OCI-LY7 (cell line): ENCODE measurements around the gene ABCA2. TPM values are rescaled to one million over a fixed set of nuclear protein-coding genes. Genes with fewer than 3 reads are reported as not detected.

Experiments
- BruUV-seq: library from RNA; stranded (reverse); fragments of 400-500 nt; replicated peaks from 2 replicates; lab custom pipeline; 2021; lab: Mats Ljungman, UMichigan
- CTCF ChIA-PET: fragments of 300-600 bp; sonication (Branson Sonifier 250); formaldehyde crosslinking; loops from one replicate; lab custom pipeline; 2022; ENCODE audit warnings: antibody characterized with exemption; ENCODE audit not compliant: unreplicated experiment; lab: Charles Lee
- POLR2A ChIA-PET: fragments of 300-600 bp; sonication (Branson Sonifier 250); formaldehyde crosslinking; loops from one replicate; lab custom pipeline; 2022; ENCODE audit warnings: antibody characterized with exemption; lab: Charles Lee
- DNase-seq: peaks from one replicate; pipeline ENCODE4 v3.0.0-alpha.2; 2015; ENCODE audit warnings: low spot score
- H2AFZ ChIP-seq: fragments of 200-600 bp; sonication (generic), shearing (Covaris generic); 2 replicates; pipeline ENCODE4 v1.6.1; 2014; ENCODE audit warnings: mild to moderate bottlenecking, antibody characterized with exemption, low read length, moderate library complexity
- H3K27ac ChIP-seq: fragments of 200-600 bp; sonication (generic); 2 replicates; pipeline ENCODE4 v1.5.1; 2014; ENCODE audit warnings: mixed run types, low read depth, mild to moderate bottlenecking, moderate library complexity, low read length, inconsistent platforms; ENCODE audit not compliant: poor library complexity, severe bottlenecking
- H3K36me3 ChIP-seq: fragments of 200-600 bp; sonication (generic); 2 replicates; pipeline ENCODE4 v1.6.1; 2014; ENCODE audit warnings: mild to moderate bottlenecking, antibody characterized with exemption, low read length, moderate library complexity, mixed read lengths; ENCODE audit not compliant: insufficient read depth
- H3K4me1 ChIP-seq: fragments of 200-600 bp; sonication (generic); 2 replicates; pipeline ENCODE4 v1.5.1; 2014; ENCODE audit warnings: mild to moderate bottlenecking, low read length; ENCODE audit not compliant: insufficient read depth, poor library complexity, severe bottlenecking
- H3K4me2 ChIP-seq: fragments of 200-600 bp; sonication (generic); 2 replicates; pipeline ENCODE4 v1.6.1; 2014; ENCODE audit warnings: mild to moderate bottlenecking, low read length
- H3K4me3 ChIP-seq: fragments of 200-600 bp; sonication (generic); 2 replicates; pipeline ENCODE4 v1.5.1; 2014; ENCODE audit warnings: mild to moderate bottlenecking, low read depth, low read length; ENCODE audit not compliant: poor library complexity, severe bottlenecking
- H3K79me2 ChIP-seq: fragments of 200-600 bp; sonication (generic); 2 replicates; pipeline ENCODE4 v1.6.1; 2016; ENCODE audit warnings: low read depth, mild to moderate bottlenecking, low read length, moderate library complexity, mixed read lengths; ENCODE audit not compliant: insufficient read depth
- H3K9me2 ChIP-seq: fragments of 200-600 bp; sonication (generic); 2 replicates; pipeline ENCODE4 v1.6.1; 2016; ENCODE audit warnings: mild to moderate bottlenecking, low read length, mixed read lengths; ENCODE audit not compliant: insufficient read depth
- H3K9me3 ChIP-seq: fragments of 200-600 bp; sonication (generic); 2 replicates; pipeline ENCODE4 v1.6.1; 2014; ENCODE audit warnings: mild to moderate bottlenecking, mixed run types, low read length, mixed read lengths
- H4K20me1 ChIP-seq: fragments of 200-600 bp; sonication (generic); 2 replicates; pipeline ENCODE4 v1.6.1; 2014; ENCODE audit warnings: mild to moderate bottlenecking, antibody characterized with exemption, low read length, moderate library complexity, mixed read lengths; ENCODE audit not compliant: insufficient read depth
- EZH2phosphoT487 ChIP-seq: fragments of 200-600 bp; sonication (generic); IDR thresholded peaks from 2 replicates; pipeline ENCODE4 v1.6.1; 2018; ENCODE audit warnings: low read depth, borderline replicate concordance, mild to moderate bottlenecking, mixed run types, antibody characterized with exemption, low read length, moderate library complexity, mixed read lengths
- intact Hi-C: fragments of 100-400 bp; cut with micrococcal nuclease; formaldehyde crosslinking; loops from one replicate; pipeline ENCODE4 v1.10.0; 2022; ENCODE audit not compliant: unreplicated experiment
- total RNA-seq, 2 experiments: library from RNA; depleted of rRNA in 1 of 2; stranded (reverse); fragments of >200 nt in 1 of 2; shearing (Covaris generic) in 1 of 2; gene quantifications; 2 replicates each; pipeline ENCODE4 v1.2.3, GENCODE V29; 2014 to 2022
- TF ChIP-seq, protein P1 (sequence below): fragments of 200-600 bp; sonication (generic); conservative IDR thresholded peaks from 2 replicates; pipeline ENCODE4 v1.5.1; 2014; ENCODE audit warnings: mild to moderate bottlenecking, antibody characterized with exemption, low read length, moderate library complexity, mixed read lengths

ABCA2 gene
- total RNA-seq, 2 experiments from 2014 or later, result 4.1 to 10.6 TPM

DNA sequence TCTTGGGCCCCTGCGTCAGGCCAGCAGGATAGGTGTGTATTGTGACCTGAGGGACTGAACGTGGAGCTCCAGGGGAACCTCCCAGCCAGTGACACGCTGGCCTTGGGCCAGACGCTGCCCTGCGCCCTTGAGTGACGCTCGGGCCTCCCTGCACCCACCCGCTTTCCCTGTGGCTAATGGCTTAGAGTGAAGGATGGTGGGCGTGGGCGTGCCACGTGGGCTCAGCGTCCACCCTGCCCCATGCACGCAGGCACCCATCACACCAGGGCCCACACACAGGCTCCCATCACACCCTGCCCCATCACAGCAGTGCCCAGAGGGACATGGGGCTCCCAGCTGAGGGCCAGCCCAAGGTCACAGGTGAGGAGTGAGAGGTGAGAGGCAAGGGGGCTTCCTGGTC is 9.0 kb upstream of the ABCA2 start:
- Histone ChIP-seq H3K9me3 (no peaks in the 10 kb centered on the region), H3K79me2 (no peaks in the 10 kb centered on the region), H3K4me3 (no peak overlapping the region), H3K27ac (no peak overlapping the region), H2AFZ (no peak overlapping the region), H3K36me3 (no peaks in the 10 kb centered on the region), H3K4me1 (peaks cover 19% of the 10 kb centered on the region), H4K20me1 (no peaks in the 10 kb centered on the region), H3K9me2 (no peaks in the 10 kb centered on the region), H3K4me2 (no peak overlapping the region)
- no TSS peak for BruUV-seq
- intact Hi-C loops, result no loop called here
- TF ChIP-seq EZH2phosphoT487, result no peak
- TF ChIP-seq, protein P1, sequence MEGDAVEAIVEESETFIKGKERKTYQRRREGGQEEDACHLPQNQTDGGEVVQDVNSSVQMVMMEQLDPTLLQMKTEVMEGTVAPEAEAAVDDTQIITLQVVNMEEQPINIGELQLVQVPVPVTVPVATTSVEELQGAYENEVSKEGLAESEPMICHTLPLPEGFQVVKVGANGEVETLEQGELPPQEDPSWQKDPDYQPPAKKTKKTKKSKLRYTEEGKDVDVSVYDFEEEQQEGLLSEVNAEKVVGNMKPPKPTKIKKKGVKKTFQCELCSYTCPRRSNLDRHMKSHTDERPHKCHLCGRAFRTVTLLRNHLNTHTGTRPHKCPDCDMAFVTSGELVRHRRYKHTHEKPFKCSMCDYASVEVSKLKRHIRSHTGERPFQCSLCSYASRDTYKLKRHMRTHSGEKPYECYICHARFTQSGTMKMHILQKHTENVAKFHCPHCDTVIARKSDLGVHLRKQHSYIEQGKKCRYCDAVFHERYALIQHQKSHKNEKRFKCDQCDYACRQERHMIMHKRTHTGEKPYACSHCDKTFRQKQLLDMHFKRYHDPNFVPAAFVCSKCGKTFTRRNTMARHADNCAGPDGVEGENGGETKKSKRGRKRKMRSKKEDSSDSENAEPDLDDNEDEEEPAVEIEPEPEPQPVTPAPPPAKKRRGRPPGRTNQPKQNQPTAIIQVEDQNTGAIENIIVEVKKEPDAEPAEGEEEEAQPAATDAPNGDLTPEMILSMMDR, result no peak
- CTCF ChIA-PET, result interaction anchor here (0.6 to 1.1 kb wide), 2 partner anchors 25 to 62 kb away, joined by 3 to 4 read pairs; no protein-coding TSS in a partner anchor
- POLR2A ChIA-PET, result interaction anchor here (1.1 kb wide), 1 partner anchor 283 kb away, joined by 4 read pairs; no protein-coding TSS in a partner anchor
- no peak for DNase-seq

DNA sequence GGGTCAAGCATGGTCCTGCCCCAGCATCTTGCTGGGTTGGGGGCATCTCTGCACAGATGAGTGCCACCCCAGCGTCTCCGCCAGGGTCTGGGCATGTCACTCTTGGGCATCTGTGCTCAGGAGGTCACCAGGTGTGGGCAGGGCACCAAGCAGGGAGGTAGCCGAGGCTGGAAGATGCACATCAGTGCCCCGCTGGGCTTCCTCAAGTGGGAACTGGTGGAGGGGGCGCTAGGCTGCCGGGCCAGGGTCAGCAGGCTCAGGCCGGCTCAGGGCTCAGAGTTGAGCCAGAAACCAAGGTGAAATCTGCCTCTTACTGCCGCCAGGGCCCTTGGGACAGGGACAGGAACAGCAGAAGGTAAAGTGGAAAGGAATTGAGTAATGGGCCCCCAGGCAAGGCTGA is 7.9 kb upstream of the ABCA2 start:
- ChIA-PET POLR2A (no interaction called here), CTCF (interaction anchor here (0.6 to 1.5 kb wide), 7 partner anchors 8 to 88 kb away, joined by 3 to 8 read pairs (median 3); no protein-coding TSS in a partner anchor)
- H3K4me3 ChIP-seq, result no peak overlapping the region
- no peaks in the 10 kb centered on the region for H3K9me2 ChIP-seq
- DNase-seq, result no peak
- H3K27ac ChIP-seq, result no peak overlapping the region
- peaks cover 22% of the 10 kb centered on the region for H3K4me1 ChIP-seq
- TF ChIP-seq, protein P1, result no peak
- TF ChIP-seq EZH2phosphoT487, result no peak
- no peaks in the 10 kb centered on the region for H4K20me1 ChIP-seq
- no TSS peak for BruUV-seq
- intact Hi-C loops, result loop anchor here (1.0 kb wide), 1 partner anchor 249 kb away; no protein-coding TSS in a partner anchor
- H3K36me3 ChIP-seq, result no peaks in the 10 kb centered on the region
- no peak overlapping the region for H3K4me2 ChIP-seq
- H2AFZ ChIP-seq, result no peak overlapping the region
- H3K9me3 ChIP-seq, result no peaks in the 10 kb centered on the region
- H3K79me2 ChIP-seq, result no peaks in the 10 kb centered on the region

DNA sequence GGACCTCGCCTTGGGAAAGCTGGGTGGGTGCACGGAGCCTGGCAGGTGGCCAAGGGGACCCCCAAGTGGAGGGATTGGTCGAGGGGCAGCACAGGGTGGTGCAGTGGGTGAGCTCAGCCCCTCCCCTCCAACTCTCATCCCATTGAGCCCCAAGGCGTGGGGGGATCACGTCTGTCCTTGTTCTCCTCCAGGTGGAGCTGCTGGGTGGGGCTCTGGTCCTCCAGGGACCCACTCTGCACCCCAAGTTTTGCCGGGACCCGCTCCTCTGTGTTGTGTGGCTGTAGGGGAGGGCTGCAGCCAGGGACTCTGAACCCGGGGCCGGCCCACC is 7.4 kb upstream of the ABCA2 start:
- TF ChIP-seq, protein P1, result peak; percentile 60
- no peak for TF ChIP-seq EZH2phosphoT487

More for the DNA sequence above, 7.4 kb upstream of the ABCA2 start:
- H2AFZ ChIP-seq, result no peak overlapping the region
- no peaks in the 10 kb centered on the region for H3K79me2 ChIP-seq
- H3K36me3 ChIP-seq, result no peaks in the 10 kb centered on the region
- H3K9me2 ChIP-seq, result no peaks in the 10 kb centered on the region
- ChIA-PET CTCF (interaction anchor here (0.6 to 1.5 kb wide), 8 partner anchors 8 to 342 kb away, joined by 3 to 8 read pairs (median 3); partner anchors contain the start of gene FBXW5), POLR2A (no interaction called here)
- no peak for DNase-seq
- no peak overlapping the region for H3K4me2 ChIP-seq
- H3K27ac ChIP-seq, result no peak overlapping the region
- BruUV-seq, result no TSS peak
- intact Hi-C loops, result loop anchor here (1.0 kb wide), 1 partner anchor 248 kb away; no protein-coding TSS in a partner anchor
- no peak overlapping the region for H3K4me3 ChIP-seq
- no peaks in the 10 kb centered on the region for H3K9me3 ChIP-seq
- H3K4me1 ChIP-seq, result peaks cover 26% of the 10 kb centered on the region
- H4K20me1 ChIP-seq, result no peaks in the 10 kb centered on the region
